Adrenal gland (tissue), 5 donors: ENCODE measurements around the gene NECAB2.

Experiments
- POLR2A ChIP-seq, 2 donors: fragments of 450-650 bp; IDR thresholded peaks; one replicate each; pipeline ENCODE4 v1.6.1; 2017; ENCODE audit warnings: antibody characterized with exemption in 2 of 2, mild to moderate bottlenecking in 2 of 2, moderate library complexity in 1 of 2
- TF ChIP-seq, protein P1 (sequence below), 6 experiments: fragments of 450-650 bp in 4 of 6; fragments of 200-600 bp in 2 of 6; sonication (generic) in 1 of 6; IDR thresholded peaks; 1 replicate in 5 of 6; 2 replicates in 1 of 6; pipeline versions ENCODE4 v1.5.1 to v1.8.0; 2016 to 2021; ENCODE audit warnings: antibody characterized with exemption in 6 of 6, mild to moderate bottlenecking in 2 of 6, moderate library complexity in 1 of 6
- donor health status: DM: no; HTN: no; CAD: no.

DNA sequence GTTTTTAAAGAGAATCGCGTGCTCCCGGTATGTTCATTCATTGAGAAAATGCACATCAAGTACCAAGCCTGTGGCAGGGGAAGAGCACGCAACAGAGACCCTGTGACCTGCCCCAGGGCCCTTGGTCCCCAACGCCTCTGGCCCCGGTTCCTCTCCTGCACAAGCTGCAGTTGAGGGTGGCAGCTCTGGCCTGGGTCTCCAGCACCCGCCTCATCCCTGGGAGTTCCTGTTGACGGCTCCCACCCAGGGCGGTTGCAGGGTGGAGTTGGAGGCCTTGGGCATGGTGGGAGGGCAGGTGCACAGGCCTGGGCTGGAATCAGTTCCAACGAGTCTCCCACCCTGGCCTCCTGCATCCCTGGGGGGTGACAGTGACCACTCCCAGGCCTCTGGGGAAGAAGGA is 5.0 kb downstream of the NECAB2 start:
- TF ChIP-seq, protein P1, sequence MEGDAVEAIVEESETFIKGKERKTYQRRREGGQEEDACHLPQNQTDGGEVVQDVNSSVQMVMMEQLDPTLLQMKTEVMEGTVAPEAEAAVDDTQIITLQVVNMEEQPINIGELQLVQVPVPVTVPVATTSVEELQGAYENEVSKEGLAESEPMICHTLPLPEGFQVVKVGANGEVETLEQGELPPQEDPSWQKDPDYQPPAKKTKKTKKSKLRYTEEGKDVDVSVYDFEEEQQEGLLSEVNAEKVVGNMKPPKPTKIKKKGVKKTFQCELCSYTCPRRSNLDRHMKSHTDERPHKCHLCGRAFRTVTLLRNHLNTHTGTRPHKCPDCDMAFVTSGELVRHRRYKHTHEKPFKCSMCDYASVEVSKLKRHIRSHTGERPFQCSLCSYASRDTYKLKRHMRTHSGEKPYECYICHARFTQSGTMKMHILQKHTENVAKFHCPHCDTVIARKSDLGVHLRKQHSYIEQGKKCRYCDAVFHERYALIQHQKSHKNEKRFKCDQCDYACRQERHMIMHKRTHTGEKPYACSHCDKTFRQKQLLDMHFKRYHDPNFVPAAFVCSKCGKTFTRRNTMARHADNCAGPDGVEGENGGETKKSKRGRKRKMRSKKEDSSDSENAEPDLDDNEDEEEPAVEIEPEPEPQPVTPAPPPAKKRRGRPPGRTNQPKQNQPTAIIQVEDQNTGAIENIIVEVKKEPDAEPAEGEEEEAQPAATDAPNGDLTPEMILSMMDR (IDR thresholded peaks at IDR 0.05) = no peak
- no peak for TF ChIP-seq POLR2A (IDR thresholded peaks at IDR 0.05)
